Stimulated activated CD4-positive, alpha-beta T cell treated with anti-CD3 and anti-CD28 coated beads, TNF-alpha, amount 100 ng/mL, for 24 hours (primary cell): Measurements from ENCODE around the gene NKAIN1.
"Not testable (repeated sequence)": the region's sequence is repeated elsewhere in the genome, so short reads cannot be mapped to it uniquely, and the experiment has no call there.

Source experiments
- DNase-seq, 3 experiments: peaks; one replicate each; pipeline ENCODE4 v3.0.0-alpha.2; 2020; ENCODE audit warnings: low read depth in 3 of 3

NKAIN1 gene

GRCh38 chr1:31154000-31154631 lies 85.6 kb downstream of the NKAIN1 start:
- no peak for DNase-seq

DNA sequence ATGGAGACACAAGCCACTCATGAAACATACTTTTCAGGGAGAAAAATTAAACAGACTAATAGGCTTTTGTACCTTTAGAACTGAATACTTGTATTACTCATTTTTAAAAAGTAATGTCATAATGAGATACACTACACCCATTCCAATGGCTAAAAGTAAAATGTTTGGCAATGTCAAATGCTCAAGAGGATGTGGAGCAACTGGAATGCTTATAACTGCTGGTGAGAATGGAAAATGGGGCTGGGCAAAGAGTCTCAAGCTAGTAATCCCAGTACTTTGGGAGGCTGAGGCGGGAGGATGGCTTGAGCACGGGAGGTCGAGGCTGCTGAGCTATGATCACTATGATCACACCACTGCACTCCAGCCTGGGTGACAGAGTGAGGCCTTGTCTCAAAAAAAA lies 86.3 kb downstream of the NKAIN1 start:
- DNase-seq = no peak

DNA sequence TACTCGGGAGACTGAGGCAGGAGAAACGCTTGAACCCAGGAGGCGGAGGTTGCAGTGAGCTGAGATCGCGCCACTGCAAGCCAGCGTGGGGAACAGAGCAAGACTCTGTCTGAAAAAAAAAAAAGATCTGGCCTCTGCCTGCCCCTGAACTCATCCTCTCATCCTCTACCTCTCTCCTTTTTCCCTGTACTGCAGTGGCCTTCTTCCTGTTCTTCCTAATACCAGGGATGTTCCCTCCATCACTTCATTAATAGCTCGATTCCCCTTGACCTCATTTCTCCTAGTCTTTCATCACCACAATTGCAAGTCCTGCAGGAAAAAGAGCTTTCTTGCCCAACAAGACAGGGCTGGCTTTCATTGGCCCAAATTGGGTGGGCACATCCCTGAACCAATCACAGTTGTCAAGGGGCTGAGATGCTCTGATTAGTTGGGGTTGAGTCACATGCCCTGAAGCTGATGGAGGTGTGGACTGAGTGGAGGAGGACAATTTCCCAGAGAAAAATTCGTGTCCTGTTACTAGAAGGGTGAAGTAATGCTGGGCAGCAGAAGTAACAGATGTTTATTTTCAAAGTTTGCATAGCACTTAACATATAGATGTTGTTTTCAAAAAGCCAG lies 87.4 kb downstream of the NKAIN1 start:
- DNase-seq = no peak

- DNase-seq = no peak
Measured at GRCh38 chr1:31151402-31151801, 88.3 kb downstream of the NKAIN1 start.

- DNase-seq = no peak
Measured at GRCh38 chr1:31148409-31148808, 91.3 kb downstream of the NKAIN1 start.

DNA sequence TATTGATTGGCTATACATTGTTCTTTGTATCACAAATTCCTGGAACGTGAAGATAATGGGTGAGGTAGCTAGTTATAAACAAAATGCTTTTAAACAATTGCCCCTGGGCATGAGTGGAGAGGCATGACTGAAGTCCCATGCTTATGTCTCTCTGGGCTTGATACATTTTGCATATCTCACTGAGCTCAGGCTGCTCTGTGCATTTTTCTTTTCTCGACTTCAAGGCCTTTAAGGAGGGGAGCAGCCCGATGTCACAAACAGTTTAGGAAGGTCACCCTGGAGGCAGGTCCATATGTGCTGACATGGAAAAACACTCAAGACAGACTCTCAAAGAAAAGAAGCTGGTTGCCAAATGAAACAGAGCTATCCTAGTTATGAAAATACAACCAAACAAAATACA lies 94.0 kb downstream of the NKAIN1 start:
- no peak for DNase-seq

GRCh38 chr1:31144442-31144841 lies 95.2 kb downstream of the NKAIN1 start:
- no peak for DNase-seq

- no peak for DNase-seq
Measured at GRCh38 chr1:31143455-31143854, 96.2 kb downstream of the NKAIN1 start.

DNA sequence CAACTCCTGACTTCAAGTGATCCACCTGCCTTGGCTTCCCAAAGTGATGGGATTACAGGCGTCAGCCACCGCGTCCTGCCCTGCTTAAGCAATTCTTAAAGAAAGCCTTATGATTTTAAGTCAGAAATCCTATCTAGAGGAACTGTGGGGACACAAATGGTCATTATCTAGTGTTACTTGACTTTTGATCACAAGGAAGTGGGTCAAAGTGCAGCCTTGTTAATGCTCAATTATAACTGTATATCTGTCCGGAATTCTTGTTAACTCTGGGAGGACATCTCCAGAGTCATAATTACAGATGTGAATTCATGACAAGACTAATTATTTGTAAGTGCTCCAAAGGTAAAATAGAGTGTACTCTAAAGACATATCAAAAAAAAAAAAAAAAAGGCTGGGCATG lies 97.3 kb downstream of the NKAIN1 start:
- DNase-seq = no peak

GRCh38 chr1:31140299-31140698 lies 99.4 kb downstream of the NKAIN1 start:
- no peak for DNase-seq

DNA sequence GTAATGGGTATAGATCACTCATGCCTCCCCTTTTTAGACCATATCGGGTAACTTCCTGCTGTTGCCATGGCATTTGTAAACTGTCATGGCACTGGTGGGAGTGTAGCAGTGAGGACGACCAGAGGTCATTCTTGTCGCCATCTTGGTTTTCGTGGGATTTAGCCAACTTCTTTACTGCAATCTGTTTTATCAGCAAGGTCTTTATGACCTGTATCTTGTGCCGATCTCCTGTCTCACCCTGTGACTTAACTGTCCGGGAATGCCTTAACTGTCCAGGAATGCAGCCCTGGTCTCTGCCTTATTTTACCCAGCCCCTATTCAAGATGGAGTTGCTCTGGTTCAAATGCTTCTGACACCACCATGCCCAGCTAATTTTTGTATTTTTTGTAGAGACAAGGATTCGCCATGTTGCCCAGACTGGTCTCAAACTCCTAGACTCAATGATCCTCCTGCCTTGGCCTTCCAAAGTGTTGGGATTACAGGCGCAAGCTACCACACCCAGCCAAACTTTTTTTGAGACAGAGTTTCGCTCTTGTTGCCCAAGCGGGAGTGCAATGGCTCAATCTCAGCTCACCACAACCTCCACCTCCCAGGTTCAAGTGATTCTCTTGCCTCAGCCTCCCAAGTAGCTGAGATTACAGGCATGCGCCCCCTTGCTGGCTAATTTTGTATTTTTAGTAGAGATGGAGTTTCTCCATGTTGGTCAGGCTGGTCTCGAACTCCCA lies 100.7 kb downstream of the NKAIN1 start:
- DNase-seq = not testable (repeated sequence)

- DNase-seq = not testable (repeated sequence)
Measured at GRCh38 chr1:31137873-31138272, 101.8 kb downstream of the NKAIN1 start.

DNA sequence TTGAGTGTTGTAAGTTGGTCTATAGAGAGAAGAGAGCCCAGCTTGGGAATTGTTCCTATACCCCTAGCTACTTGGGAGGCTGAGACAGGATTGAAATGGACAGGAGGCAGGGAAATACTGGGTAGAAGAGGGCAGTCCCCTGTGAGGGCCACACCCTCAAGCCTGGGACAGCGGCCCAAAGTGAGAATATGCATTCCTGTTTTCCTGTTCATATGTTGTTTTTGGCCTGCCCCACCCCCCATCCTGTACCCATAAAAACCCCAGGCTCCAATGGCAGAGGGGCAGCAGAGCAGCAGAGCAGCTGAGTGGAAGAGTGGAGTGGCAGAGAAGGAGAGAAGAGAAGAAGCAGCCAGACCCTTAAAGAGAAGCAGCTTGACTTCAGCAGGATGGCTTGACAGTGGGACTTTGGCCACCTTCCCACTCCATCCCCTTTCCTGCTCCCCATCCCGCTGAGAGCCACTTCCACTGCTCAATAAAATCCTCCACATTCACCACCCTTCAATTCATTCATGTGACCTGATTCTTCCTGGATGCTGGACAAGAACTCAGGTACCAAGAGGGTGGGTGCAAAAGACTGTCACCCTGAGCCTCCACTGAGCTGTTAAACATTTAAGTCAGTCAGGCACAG lies 103.6 kb downstream of the NKAIN1 start:
- no peak for DNase-seq

DNA sequence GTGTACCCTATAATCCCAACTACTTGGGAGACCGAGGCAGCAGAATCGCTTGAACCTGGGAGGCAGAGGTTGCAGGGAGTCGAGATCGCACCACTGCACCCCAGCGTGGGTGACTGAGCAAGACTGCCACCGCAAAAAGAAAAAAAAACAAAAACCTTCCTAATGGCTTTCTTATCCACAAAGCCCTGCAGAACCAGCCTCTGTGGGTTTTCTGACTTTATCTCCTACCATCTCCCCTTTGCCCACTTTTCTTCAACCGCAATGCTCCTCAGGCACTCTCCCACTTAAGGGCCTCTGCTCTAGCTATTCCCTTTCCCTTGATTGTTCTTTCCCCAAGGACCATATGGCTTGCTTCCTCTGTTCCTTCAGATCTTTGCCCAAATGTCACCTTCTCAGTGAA lies 106.3 kb downstream of the NKAIN1 start:
- no peak for DNase-seq
